ENCODE data around the gene STK11IP.

Gene STK11IP

GRCh38 chr2:219624565-219624964, 26.9 kb downstream of the STK11IP start:
- DNase-seq (ENCODE audit: low read depth, low spot score): no peak
- peaks cover 17% of the 10 kb centered on the region for H3K27me3 ChIP-seq (ENCODE audit: insufficient read depth, insufficient read length)
- H3K36me3 ChIP-seq (ENCODE audit: insufficient read depth, insufficient read length, low read length): peaks cover 5% of the 10 kb centered on the region
- H3K9ac ChIP-seq (ENCODE audit: insufficient read length, low read depth): no peak overlapping the region
- peaks cover 15% of the 10 kb centered on the region for H3K4me1 ChIP-seq (ENCODE audit: insufficient read depth, insufficient read length)
- no peaks in the 10 kb centered on the region for H3K9me3 ChIP-seq (ENCODE audit: insufficient read depth, low read length)
- no peak overlapping the region for H3K4me3 ChIP-seq (ENCODE audit: insufficient read length, low read depth)
- TF ChIP-seq ZNF274 (IDR thresholded peaks at IDR 0.05; ENCODE audit: low read depth, low read length) (no peak), YY1 (IDR thresholded peaks at IDR 0.05; ENCODE audit: insufficient read depth, insufficient read length) (no peak), SUZ12 (IDR thresholded peaks at IDR 0.05; ENCODE audit: extremely low read depth, insufficient read depth, insufficient read length) (no peak)

DNA sequence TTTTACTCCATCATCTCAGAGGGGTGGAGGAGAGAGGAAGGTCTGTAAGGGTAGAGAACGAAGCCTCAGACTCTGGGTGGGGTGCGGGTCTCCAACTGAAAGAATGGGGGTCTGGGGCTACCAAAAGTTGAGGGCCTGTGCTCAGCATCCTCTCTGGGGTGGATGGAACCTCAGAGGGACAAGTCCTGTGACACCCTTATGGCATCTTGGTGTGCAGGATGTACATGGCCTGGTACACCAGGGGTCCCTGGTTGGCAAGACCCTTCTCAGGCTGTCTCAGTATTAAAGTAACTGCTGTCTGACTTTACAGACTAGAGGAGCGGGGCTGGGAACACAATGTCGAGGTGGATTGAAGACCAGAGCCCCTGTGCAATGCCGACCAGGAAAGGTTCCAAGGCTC, 27.5 kb downstream of the STK11IP start:
- Histone ChIP-seq H3K9me3 (ENCODE audit: insufficient read depth, low read length) (no peaks in the 10 kb centered on the region), H3K27me3 (ENCODE audit: insufficient read depth, insufficient read length) (peaks cover 17% of the 10 kb centered on the region), H3K9ac (ENCODE audit: insufficient read length, low read depth) (no peak overlapping the region), H3K4me1 (ENCODE audit: insufficient read depth, insufficient read length) (peaks cover 15% of the 10 kb centered on the region), H3K36me3 (ENCODE audit: insufficient read depth, insufficient read length, low read length) (peaks cover 5% of the 10 kb centered on the region), H3K4me3 (ENCODE audit: insufficient read length, low read depth) (no peak overlapping the region)
- no peak for DNase-seq (ENCODE audit: low read depth, low spot score)
- TF ChIP-seq ZNF274 (IDR thresholded peaks at IDR 0.05; ENCODE audit: low read depth, low read length) (no peak), SUZ12 (IDR thresholded peaks at IDR 0.05; ENCODE audit: extremely low read depth, insufficient read depth, insufficient read length) (no peak), YY1 (IDR thresholded peaks at IDR 0.05; ENCODE audit: insufficient read depth, insufficient read length) (no peak)

DNA sequence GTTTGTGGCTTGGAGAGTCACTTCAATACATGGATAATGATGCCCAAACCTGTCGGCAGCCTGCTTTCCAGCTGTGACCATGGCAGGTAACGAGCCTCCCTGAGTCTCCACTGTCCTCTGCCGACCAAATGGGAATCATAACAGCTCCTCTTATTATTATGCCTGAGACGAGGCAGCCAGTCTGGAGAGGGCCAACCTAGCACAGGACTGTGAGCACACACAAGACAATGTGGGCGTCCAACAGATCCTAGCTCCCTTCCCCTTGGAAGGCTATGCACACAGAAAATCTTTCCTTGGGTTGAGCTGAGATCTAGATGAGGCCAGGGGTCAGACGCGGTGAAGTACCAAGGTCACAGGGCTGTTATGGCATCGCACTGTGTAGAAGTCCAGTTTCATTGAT, 28.9 kb downstream of the STK11IP start:
- Histone ChIP-seq H3K9me3 (ENCODE audit: insufficient read depth, low read length) (no peaks in the 10 kb centered on the region), H3K4me1 (ENCODE audit: insufficient read depth, insufficient read length) (peaks cover 15% of the 10 kb centered on the region), H3K4me3 (ENCODE audit: insufficient read length, low read depth) (no peak overlapping the region), H3K9ac (ENCODE audit: insufficient read length, low read depth) (no peak overlapping the region), H3K27me3 (ENCODE audit: insufficient read depth, insufficient read length) (peaks cover 17% of the 10 kb centered on the region), H3K36me3 (ENCODE audit: insufficient read depth, insufficient read length, low read length) (peaks cover 8% of the 10 kb centered on the region)
- DNase-seq (ENCODE audit: low read depth, low spot score): no peak
- TF ChIP-seq ZNF274 (IDR thresholded peaks at IDR 0.05; ENCODE audit: low read depth, low read length) (no peak), SUZ12 (IDR thresholded peaks at IDR 0.05; ENCODE audit: extremely low read depth, insufficient read depth, insufficient read length) (no peak), YY1 (IDR thresholded peaks at IDR 0.05; ENCODE audit: insufficient read depth, insufficient read length) (no peak)

DNA sequence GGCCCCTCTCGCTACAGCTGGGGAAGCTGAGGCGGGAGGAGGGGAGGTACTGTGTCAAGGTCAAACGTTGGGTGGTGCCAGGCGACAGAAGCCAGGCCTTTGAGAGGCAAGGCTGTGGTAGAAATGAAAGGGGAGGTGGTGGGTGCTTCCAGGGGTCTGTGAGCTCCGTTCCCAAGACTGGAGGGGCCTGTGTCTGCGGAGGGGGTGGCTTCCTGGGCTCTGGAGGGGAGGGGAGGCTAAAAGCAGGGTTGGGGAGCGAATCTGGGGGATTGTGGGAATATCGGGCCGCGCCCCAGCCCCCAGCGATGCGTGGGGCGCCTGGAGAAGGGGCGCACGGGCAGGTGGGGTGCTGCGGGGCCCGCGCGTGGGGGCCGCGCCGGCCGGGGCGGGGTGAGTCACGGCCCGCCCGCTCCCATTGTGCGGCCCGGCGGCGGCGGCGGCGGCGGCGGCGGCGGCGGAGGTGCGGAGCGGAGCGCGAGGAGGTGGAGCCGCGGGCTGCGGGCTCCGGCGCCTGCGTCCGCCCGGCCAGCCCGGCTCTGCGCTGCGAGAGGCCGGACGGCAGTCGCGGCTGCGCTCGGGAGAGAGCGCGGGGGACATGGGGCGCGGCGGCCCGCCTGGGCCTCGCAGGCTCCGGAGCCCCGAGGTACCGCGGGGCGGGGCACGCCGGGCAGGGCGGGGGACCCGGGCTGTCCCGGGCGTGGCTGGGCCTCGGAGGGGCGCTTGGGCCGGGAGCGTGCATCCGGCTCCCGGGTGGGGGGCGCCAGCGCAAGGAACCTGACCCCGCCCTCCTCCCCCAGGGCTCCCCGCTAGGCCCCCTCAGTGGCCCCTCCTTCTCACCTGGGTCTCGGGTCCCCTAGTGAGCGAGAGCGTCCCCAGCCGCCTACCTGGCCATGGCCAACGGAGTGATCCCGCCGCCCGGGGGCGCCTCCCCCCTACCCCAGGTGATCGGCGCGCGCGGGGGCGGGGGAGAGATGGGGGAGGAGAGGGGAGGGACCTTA, 29.7 kb downstream of the STK11IP start, which contains the start of gene SLC4A3:
Gene SLC4A3 (plus strand): TSS at position 528 of the 998 bp plus-strand sequence. CDS start 363 bp downstream, at position 891.
- peak within 1 kb of the TSS; percentile 72 for H3K9ac ChIP-seq (ENCODE audit: insufficient read length, low read depth)
- peak within 1 kb of the TSS; percentile 45 for H3K4me3 ChIP-seq (ENCODE audit: insufficient read length, low read depth)
- DNase-seq (ENCODE audit: low read depth, low spot score): peak; percentile 22
- peaks cover 16% of the 10 kb centered on the region for H3K36me3 ChIP-seq (ENCODE audit: insufficient read depth, insufficient read length, low read length)
- no peaks in the 10 kb centered on the region for H3K9me3 ChIP-seq (ENCODE audit: insufficient read depth, low read length)
- TF ChIP-seq YY1 (IDR thresholded peaks at IDR 0.05; ENCODE audit: insufficient read depth, insufficient read length) (no peak), SUZ12 (IDR thresholded peaks at IDR 0.05; ENCODE audit: extremely low read depth, insufficient read depth, insufficient read length) (no peak), ZNF274 (IDR thresholded peaks at IDR 0.05; ENCODE audit: low read depth, low read length) (no peak)
- H3K27me3 ChIP-seq (ENCODE audit: insufficient read depth, insufficient read length): peaks cover 17% of the 10 kb centered on the region
- peaks cover 15% of the 10 kb centered on the region for H3K4me1 ChIP-seq (ENCODE audit: insufficient read depth, insufficient read length)

GRCh38 chr2:219628235-219628985, 30.8 kb downstream of the STK11IP start:
- peak overlapping the region; percentile 45 for H3K4me3 ChIP-seq (ENCODE audit: insufficient read length, low read depth)

DNA sequence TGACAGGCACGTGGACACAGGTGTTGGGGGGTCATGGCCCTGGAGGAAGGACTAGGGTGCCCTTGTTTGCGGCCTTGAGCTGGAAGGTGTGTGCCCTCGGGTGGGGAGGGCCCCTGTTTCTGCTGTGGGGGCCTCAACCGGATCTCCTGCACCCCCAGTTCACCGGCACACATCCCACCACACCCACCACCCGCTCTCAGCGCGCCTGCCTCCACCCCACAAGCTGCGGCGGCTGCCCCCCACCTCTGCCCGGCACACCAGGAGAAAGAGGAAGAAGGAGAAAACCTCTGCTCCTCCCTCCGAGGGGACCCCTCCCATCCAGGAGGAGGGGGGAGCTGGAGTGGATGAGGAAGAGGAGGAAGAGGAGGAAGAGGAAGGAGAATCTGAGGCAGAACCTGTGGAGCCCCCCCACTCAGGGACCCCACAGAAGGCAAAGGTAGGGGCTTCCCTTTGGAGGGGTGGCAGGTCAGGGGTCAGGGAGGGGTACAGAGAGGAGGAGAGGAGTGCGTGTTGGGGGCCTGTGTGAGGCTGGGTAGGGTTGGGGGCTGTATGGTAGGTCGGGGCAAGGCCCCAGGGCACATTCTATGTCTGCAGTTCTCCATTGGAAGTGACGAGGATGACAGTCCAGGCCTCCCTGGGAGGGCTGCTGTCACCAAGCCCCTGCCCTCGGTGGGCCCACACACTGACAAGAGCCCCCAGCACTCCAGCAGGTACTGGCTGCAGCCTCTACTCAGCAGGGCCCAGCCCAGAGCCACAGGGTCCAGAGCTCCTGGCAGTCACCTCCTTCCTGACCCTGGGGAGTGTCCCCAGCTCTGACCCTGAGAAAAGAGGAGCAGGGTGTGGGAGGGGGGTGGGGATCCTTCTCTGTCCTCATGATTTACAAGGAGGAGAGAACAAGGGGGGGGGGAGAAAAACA, 31.6 kb downstream of the STK11IP start:
- Histone ChIP-seq H3K27me3 (ENCODE audit: insufficient read depth, insufficient read length) (peaks cover 15% of the 10 kb centered on the region), H3K4me1 (ENCODE audit: insufficient read depth, insufficient read length) (peaks cover 15% of the 10 kb centered on the region), H3K9ac (ENCODE audit: insufficient read length, low read depth) (peak overlapping the region; percentile 72), H3K4me3 (ENCODE audit: insufficient read length, low read depth) (no peak overlapping the region), H3K9me3 (ENCODE audit: insufficient read depth, low read length) (no peaks in the 10 kb centered on the region), H3K36me3 (ENCODE audit: insufficient read depth, insufficient read length, low read length) (peaks cover 34% of the 10 kb centered on the region)
- no peak for TF ChIP-seq ZNF274 (IDR thresholded peaks at IDR 0.05; ENCODE audit: low read depth, low read length)
- DNase-seq (ENCODE audit: low read depth, low spot score): no peak

More at GRCh38 chr2:219628235-219628985, 30.8 kb downstream of the STK11IP start:
- H3K9me3 ChIP-seq (ENCODE audit: insufficient read depth, low read length): no peaks in the 10 kb centered on the region
- H3K27me3 ChIP-seq (ENCODE audit: insufficient read depth, insufficient read length): peaks cover 17% of the 10 kb centered on the region
- peak overlapping the region; percentile 72 for H3K9ac ChIP-seq (ENCODE audit: insufficient read length, low read depth)
- peaks cover 27% of the 10 kb centered on the region for H3K36me3 ChIP-seq (ENCODE audit: insufficient read depth, insufficient read length, low read length)
- H3K4me1 ChIP-seq (ENCODE audit: insufficient read depth, insufficient read length): peaks cover 15% of the 10 kb centered on the region
- TF ChIP-seq SUZ12 (IDR thresholded peaks at IDR 0.05; ENCODE audit: extremely low read depth, insufficient read depth, insufficient read length): no peak
- DNase-seq (ENCODE audit: low read depth, low spot score): no peak

Data from NT2/D1 (cell line).